GM19328 (cell line): ENCODE measurements around the gene EMP1.

Source experiments
- ATAC-seq: cut with Tn5 transposase; IDR thresholded peaks from one replicate; pipeline ENCODE4 v1.9.1; 2021; ENCODE audit warnings: mild to moderate bottlenecking, moderate library complexity; ENCODE audit not compliant: unreplicated experiment

Gene EMP1

GRCh38 chr12:13195250-13195649 lies 1.3 kb upstream of the EMP1 start:
- ATAC-seq, result no peak

- no peak for ATAC-seq
Observed at GRCh38 chr12:13195785-13196129, 769 bp upstream of the EMP1 start.

- no peak for ATAC-seq
Observed at GRCh38 chr12:13197032-13197431, 506 bp downstream of the EMP1 start.

- no peak for ATAC-seq
Observed at GRCh38 chr12:13197526-13198143, 1.1 kb downstream of the EMP1 start.

GRCh38 chr12:13198241-13198640 lies 1.7 kb downstream of the EMP1 start:
- ATAC-seq, result no peak

GRCh38 chr12:13198876-13199275 lies 2.4 kb downstream of the EMP1 start:
- ATAC-seq, result no peak

- no peak for ATAC-seq
Observed at GRCh38 chr12:13199592-13199991, 3.1 kb downstream of the EMP1 start.

GRCh38 chr12:13200841-13201240 lies 4.3 kb downstream of the EMP1 start:
- ATAC-seq, result no peak

- no peak for ATAC-seq
Observed at GRCh38 chr12:13203034-13203922, 6.8 kb downstream of the EMP1 start.

- no peak for ATAC-seq
Observed at GRCh38 chr12:13204428-13204827, 7.9 kb downstream of the EMP1 start.

- no peak for ATAC-seq
Observed at GRCh38 chr12:13205809-13206559, 9.5 kb downstream of the EMP1 start.

- no peak for ATAC-seq
Observed at GRCh38 chr12:13206560-13206897, 10.0 kb downstream of the EMP1 start.

GRCh38 chr12:13208533-13209435 lies 12.3 kb downstream of the EMP1 start:
- no peak for ATAC-seq

GRCh38 chr12:13209436-13210235 lies 13.1 kb downstream of the EMP1 start:
- ATAC-seq, result no peak

- ATAC-seq, result no peak
Observed at GRCh38 chr12:13210236-13211190, 14.0 kb downstream of the EMP1 start.

GRCh38 chr12:13211191-13211858 lies 14.8 kb downstream of the EMP1 start:
- no peak for ATAC-seq

- no peak for ATAC-seq
Observed at GRCh38 chr12:13211859-13212664, 15.5 kb downstream of the EMP1 start.

- no peak for ATAC-seq
Observed at GRCh38 chr12:13215056-13215455, 18.5 kb downstream of the EMP1 start.
